ENCODE data around the gene OR2T29.
A peak's percentile ranks its signal among the peaks of the same experiment; 100 is the strongest.
"Not testable (repeated sequence)": the region's sequence is repeated elsewhere in the genome, so short reads cannot be mapped to it uniquely, and the experiment has no call there.

Gene OR2T29

GRCh38 chr1:248562672-248563071 lies at the start of gene OR2T29:
OR2T29 (minus strand) TSS chr1:248562772; CDS start chr1:248559491, 3,281 bp downstream.
- DNase-seq (ENCODE audit: low read depth in 2 of 3, low spot score in 1 of 3): not testable (repeated sequence)

GRCh38 chr1:248611883-248612414 lies 49.4 kb upstream of the OR2T29 start:
- DNase-seq (ENCODE audit: low read depth in 2 of 3, low spot score in 1 of 3): peak in 1 of 3 donors; percentile 14

GRCh38 chr1:248610301-248610700 lies 47.7 kb upstream of the OR2T29 start:
- DNase-seq (ENCODE audit: low read depth in 2 of 3, low spot score in 1 of 3): no peak

GRCh38 chr1:248599396-248599795 lies 36.8 kb upstream of the OR2T29 start:
- DNase-seq (ENCODE audit: low read depth in 2 of 3, low spot score in 1 of 3): no peak

GRCh38 chr1:248597589-248597988 lies 35.0 kb upstream of the OR2T29 start, which contains the start of gene OR2T10:
OR2T10 (minus strand) TSS chr1:248597700; CDS start chr1:248593768, 3,932 bp downstream.
- no peak for DNase-seq (ENCODE audit: low read depth in 2 of 3, low spot score in 1 of 3)

GRCh38 chr1:248596615-248597014 lies 34.0 kb upstream of the OR2T29 start:
- no peak for DNase-seq (ENCODE audit: low read depth in 2 of 3, low spot score in 1 of 3)

GRCh38 chr1:248593226-248593625 lies 30.7 kb upstream of the OR2T29 start:
- no peak for DNase-seq (ENCODE audit: low read depth in 2 of 3, low spot score in 1 of 3)

- DNase-seq (ENCODE audit: low read depth in 2 of 3, low spot score in 1 of 3): no peak
Observed at GRCh38 chr1:248592655-248593054, 30.1 kb upstream of the OR2T29 start.

GRCh38 chr1:248590055-248590454 lies 27.5 kb upstream of the OR2T29 start:
- DNase-seq (ENCODE audit: low read depth in 2 of 3, low spot score in 1 of 3): no peak

GRCh38 chr1:248589334-248589733 lies 26.8 kb upstream of the OR2T29 start:
- DNase-seq (ENCODE audit: low read depth in 2 of 3, low spot score in 1 of 3): no peak

- no peak for DNase-seq (ENCODE audit: low read depth in 2 of 3, low spot score in 1 of 3)
Observed at GRCh38 chr1:248585266-248585665, 22.7 kb upstream of the OR2T29 start.

- no peak for DNase-seq (ENCODE audit: low read depth in 2 of 3, low spot score in 1 of 3)
Observed at GRCh38 chr1:248576260-248576980, 13.8 kb upstream of the OR2T29 start.

GRCh38 chr1:248574657-248575056 lies 12.1 kb upstream of the OR2T29 start, which contains the start of gene OR2T34:
OR2T34 (minus strand) TSS chr1:248574757; CDS start chr1:248574757, 0 bp downstream.
- DNase-seq (ENCODE audit: low read depth in 2 of 3, low spot score in 1 of 3): not testable (repeated sequence)

GRCh38 chr1:248573856-248574255 lies 11.3 kb upstream of the OR2T29 start:
- DNase-seq (ENCODE audit: low read depth in 2 of 3, low spot score in 1 of 3): not testable (repeated sequence)

GRCh38 chr1:248572049-248572448 lies 9.5 kb upstream of the OR2T29 start:
- not testable (repeated sequence) for DNase-seq (ENCODE audit: low read depth in 2 of 3, low spot score in 1 of 3)

GRCh38 chr1:248570811-248571210 lies 8.2 kb upstream of the OR2T29 start:
- DNase-seq (ENCODE audit: low read depth in 2 of 3, low spot score in 1 of 3): not testable (repeated sequence)

GRCh38 chr1:248569049-248569448 lies 6.5 kb upstream of the OR2T29 start:
- DNase-seq (ENCODE audit: low read depth in 2 of 3, low spot score in 1 of 3): not testable (repeated sequence)

- not testable (repeated sequence) for DNase-seq (ENCODE audit: low read depth in 2 of 3, low spot score in 1 of 3)
Observed at GRCh38 chr1:248565530-248566373, 3.2 kb upstream of the OR2T29 start.

GRCh38 chr1:248551027-248551426 lies 11.5 kb downstream of the OR2T29 start:
- not testable (repeated sequence) for DNase-seq (ENCODE audit: low read depth in 2 of 3, low spot score in 1 of 3)

GRCh38 chr1:248547383-248547782 lies 15.2 kb downstream of the OR2T29 start:
- DNase-seq (ENCODE audit: low read depth in 2 of 3, low spot score in 1 of 3): not testable (repeated sequence)

- not testable (repeated sequence) for DNase-seq (ENCODE audit: low read depth in 2 of 3, low spot score in 1 of 3)
Observed at GRCh38 chr1:248537449-248537848, 25.1 kb downstream of the OR2T29 start.

- no peak for DNase-seq (ENCODE audit: low read depth in 2 of 3, low spot score in 1 of 3)
Observed at GRCh38 chr1:248521856-248522255, 40.7 kb downstream of the OR2T29 start.

All from stimulated activated CD4-positive, alpha-beta T cell treated with anti-CD3 and anti-CD28 coated beads, Interleukin-12 subunit alpha, Interleukin-12 subunit beta, amount 100 ng/mL, for 48 hours (primary cell).